Mesendoderm (in vitro differentiated cells): ENCODE data around the gene NTRK3.
A peak's percentile ranks its signal among the peaks of the same experiment; 100 is the strongest.

Experiments used
- DNase-seq: peaks from one replicate; pipeline ENCODE4 v3.0.0; 2013
- H2AK5ac ChIP-seq: 2 replicates; pipeline ENCODE4 v1.6.1; 2013; ENCODE audit warnings: low read length, inconsistent platforms
- H2BK120ac ChIP-seq: 2 replicates; pipeline ENCODE4 v1.6.1; 2013; ENCODE audit warnings: low read depth, mild to moderate bottlenecking, low read length, moderate library complexity, mixed read lengths
- H2BK15ac ChIP-seq: replicated peaks from 2 replicates; pipeline ENCODE4 v1.6.1; 2013; ENCODE audit warnings: low read depth, mild to moderate bottlenecking, moderate library complexity
- H2BK5ac ChIP-seq: 2 replicates; pipeline ENCODE4 v1.6.1; 2013; ENCODE audit warnings: low read length, inconsistent platforms
- H3K18ac ChIP-seq: 2 replicates; pipeline ENCODE4 v1.6.1; 2013; ENCODE audit warnings: mild to moderate bottlenecking, low read length, mixed read lengths
- H3K23ac ChIP-seq: one replicate; pipeline ENCODE4 v1.6.1; 2013; ENCODE audit warnings: low read length
- H3K27ac ChIP-seq: 2 replicates; pipeline ENCODE4 v1.5.1; 2013; ENCODE audit warnings: low read depth, mild to moderate bottlenecking, inconsistent platforms, low read length, moderate library complexity
- H3K27me3 ChIP-seq: 2 replicates; pipeline ENCODE4 v1.6.1; 2013; ENCODE audit warnings: low read length, control low read depth, mild to moderate bottlenecking, inconsistent platforms; ENCODE audit not compliant: insufficient read depth, poor library complexity
- H3K36me3 ChIP-seq: 2 replicates; pipeline ENCODE4 v1.6.1; 2013; ENCODE audit warnings: low read length, inconsistent platforms; ENCODE audit not compliant: control insufficient read depth, insufficient read depth
- H3K4ac ChIP-seq: one replicate; pipeline ENCODE4 v1.6.1; 2013; ENCODE audit warnings: low read depth, mild to moderate bottlenecking, low read length, moderate library complexity
- H3K4me1 ChIP-seq: 2 replicates; pipeline ENCODE4 v1.6.1; 2013; ENCODE audit warnings: low read depth, low read length, inconsistent platforms; ENCODE audit not compliant: control insufficient read depth
- H3K4me2 ChIP-seq: 2 replicates; pipeline ENCODE4 v1.6.1; 2013; ENCODE audit warnings: low read length
- H3K4me3 ChIP-seq: 2 replicates; pipeline ENCODE4 v1.5.1; 2013; ENCODE audit warnings: mild to moderate bottlenecking, low read length
- H3K56ac ChIP-seq: one replicate; pipeline ENCODE4 v1.6.1; 2013; ENCODE audit warnings: low read length
- H3K79me1 ChIP-seq: 2 replicates; pipeline ENCODE4 v1.6.1; 2013; ENCODE audit warnings: low read length, inconsistent platforms
- H3K79me2 ChIP-seq: 2 replicates; pipeline ENCODE4 v1.6.1; 2013; ENCODE audit warnings: mild to moderate bottlenecking, low read length; ENCODE audit not compliant: control insufficient read depth, insufficient read depth
- H3K9ac ChIP-seq: 2 replicates; pipeline ENCODE4 v1.6.1; 2013; ENCODE audit warnings: low read length, inconsistent platforms
- H4K5ac ChIP-seq: one replicate; pipeline ENCODE4 v1.6.1; 2013; ENCODE audit warnings: low read length
- H4K8ac ChIP-seq: one replicate; pipeline ENCODE4 v1.6.1; 2013; ENCODE audit warnings: low read depth, mild to moderate bottlenecking, control low read depth, low read length, moderate library complexity
- WGBS: extraction: QIAGEN DNeasy Blood & Tissue Kit; methylation state at CpG from one replicate; pipeline ENCODE4 v1.1.7; 2013; ENCODE audit warnings: low lambda C conversion rate, missing lambda C conversion rate; ENCODE audit not compliant: insufficient coverage; ENCODE audit errors: extremely low coverage; 5-methylcytosine and 5-hydroxymethylcytosine counted together

The NTRK3 gene

DNA sequence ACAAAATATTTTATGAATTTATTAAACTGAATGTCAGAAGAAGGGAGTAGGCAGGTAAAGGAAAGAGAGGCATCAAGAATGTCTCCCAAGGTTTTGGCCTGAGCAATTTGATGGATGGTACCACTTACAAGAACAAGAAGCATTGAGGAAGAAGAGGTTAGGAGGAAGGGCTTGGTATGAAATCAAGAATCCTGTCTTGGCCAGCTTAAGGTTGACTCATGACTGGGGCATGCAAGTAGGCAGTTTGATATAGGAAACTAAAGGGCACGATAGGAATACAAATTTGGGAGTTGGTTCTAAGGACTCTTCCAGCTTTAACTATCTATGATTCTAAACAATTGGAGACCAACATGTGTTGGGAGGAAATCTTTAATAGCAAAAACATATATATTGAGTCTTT lies 79.1 kb downstream of the NTRK3 start:
- DNase-seq: no peak
- Histone ChIP-seq H3K27ac (no peak overlapping the region), H2BK120ac (no peak overlapping the region), H3K4ac (no peak overlapping the region), H3K4me2 (no peak overlapping the region), H3K79me2 (no peaks in the 10 kb centered on the region), H3K79me1 (no peaks in the 10 kb centered on the region), H3K36me3 (no peaks in the 10 kb centered on the region), H2AK5ac (no peak overlapping the region), H2BK15ac (no peak overlapping the region), H3K18ac (no peak overlapping the region), H3K27me3 (no peaks in the 10 kb centered on the region), H4K5ac (no peak overlapping the region), H3K4me1 (no peaks in the 10 kb centered on the region), H3K56ac (no peak overlapping the region), H4K8ac (no peak overlapping the region), H3K23ac (no peak overlapping the region), H3K9ac (no peak overlapping the region), H3K4me3 (no peak overlapping the region), H2BK5ac (no peak overlapping the region)
- no CpG with 5 or more reads among the region's 1 CpG for WGBS

DNA sequence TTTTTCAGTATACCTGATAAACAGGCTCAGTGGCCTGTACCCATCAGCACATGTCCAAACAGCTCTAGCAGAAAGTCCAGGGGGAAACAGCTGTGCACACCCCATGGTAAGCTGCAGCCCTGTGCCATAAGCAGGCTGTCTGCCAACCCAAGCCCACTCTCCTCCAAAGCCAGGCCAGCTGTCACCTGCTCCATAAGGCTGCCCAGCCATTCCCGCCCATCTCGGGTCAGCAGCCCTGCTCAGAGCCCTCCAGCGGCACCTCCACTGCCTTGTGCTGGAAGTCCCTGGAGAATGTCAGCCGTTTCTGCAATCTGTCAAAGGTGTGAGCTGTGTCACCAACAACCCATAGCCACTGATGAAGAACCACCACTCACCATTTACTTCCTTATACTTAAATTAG lies 82.0 kb downstream of the NTRK3 start:
- Histone ChIP-seq H3K23ac (no peak overlapping the region), H3K56ac (no peak overlapping the region), H3K27me3 (no peaks in the 10 kb centered on the region), H3K9ac (no peak overlapping the region), H2BK120ac (no peak overlapping the region), H3K4ac (no peak overlapping the region), H3K79me1 (no peaks in the 10 kb centered on the region), H2AK5ac (no peak overlapping the region), H2BK15ac (no peak overlapping the region), H3K79me2 (no peaks in the 10 kb centered on the region), H2BK5ac (no peak overlapping the region), H3K36me3 (no peaks in the 10 kb centered on the region), H3K27ac (no peak overlapping the region), H3K4me3 (no peak overlapping the region), H4K8ac (no peak overlapping the region), H3K4me1 (no peaks in the 10 kb centered on the region), H3K18ac (no peak overlapping the region), H4K5ac (no peak overlapping the region), H3K4me2 (no peak overlapping the region)
- no peak for DNase-seq
- WGBS: no CpG with 5 or more reads among the region's 4 CpGs

- Histone ChIP-seq H2AK5ac (no peak overlapping the region), H2BK15ac (no peak overlapping the region), H3K27ac (no peak overlapping the region), H3K4me1 (no peaks in the 10 kb centered on the region), H3K4me3 (no peak overlapping the region), H3K56ac (no peak overlapping the region), H3K27me3 (no peaks in the 10 kb centered on the region), H3K36me3 (no peaks in the 10 kb centered on the region), H4K8ac (no peak overlapping the region), H3K23ac (no peak overlapping the region), H3K79me2 (no peaks in the 10 kb centered on the region), H2BK120ac (no peak overlapping the region), H3K9ac (no peak overlapping the region), H3K79me1 (no peaks in the 10 kb centered on the region), H3K18ac (no peak overlapping the region), H4K5ac (no peak overlapping the region), H2BK5ac (no peak overlapping the region), H3K4ac (no peak overlapping the region), H3K4me2 (no peak overlapping the region)
- WGBS: no CpG with 5 or more reads among the region's 9 CpGs
- DNase-seq: peak; percentile 61
Observed at GRCh38 chr15:88166082-88166993, 90.2 kb downstream of the NTRK3 start.

DNA sequence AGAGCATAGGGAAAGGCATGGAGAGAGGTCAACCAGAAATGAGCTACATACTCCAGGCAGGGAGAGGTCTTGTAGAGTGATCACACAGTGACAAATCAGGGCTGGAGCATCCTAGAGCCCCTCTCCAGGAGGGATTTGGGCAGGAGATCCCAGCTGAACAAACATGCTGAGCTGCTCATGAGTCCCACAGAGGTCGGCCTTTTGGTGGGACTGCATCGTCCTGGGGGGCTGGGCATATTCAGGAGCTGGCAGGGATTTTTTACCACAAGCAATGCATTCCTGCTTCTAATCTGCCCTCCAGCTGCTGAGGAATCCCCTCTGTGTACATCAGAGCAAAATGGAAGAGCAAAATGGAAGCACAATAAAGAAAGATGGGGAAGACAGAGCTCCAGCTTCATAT lies 94.9 kb downstream of the NTRK3 start:
- no peak for DNase-seq
- WGBS: no CpG with 5 or more reads among the region's 2 CpGs

GRCh38 chr15:88155310-88155709 lies 101.2 kb downstream of the NTRK3 start:
- Histone ChIP-seq H3K4me1 (no peaks in the 10 kb centered on the region), H3K4me2 (no peak overlapping the region), H3K36me3 (no peaks in the 10 kb centered on the region), H4K8ac (no peak overlapping the region), H3K4me3 (no peak overlapping the region), H3K79me1 (no peaks in the 10 kb centered on the region), H3K9ac (no peak overlapping the region), H3K18ac (no peak overlapping the region), H3K27ac (no peak overlapping the region), H2BK5ac (no peak overlapping the region), H2BK120ac (no peak overlapping the region), H3K79me2 (no peaks in the 10 kb centered on the region), H2BK15ac (no peak overlapping the region), H3K23ac (no peak overlapping the region), H3K4ac (no peak overlapping the region), H2AK5ac (no peak overlapping the region), H3K56ac (no peak overlapping the region), H3K27me3 (no peaks in the 10 kb centered on the region), H4K5ac (no peak overlapping the region)
- DNase-seq: no peak
- WGBS: no CpG with 5 or more reads among the region's 2 CpGs

More for the DNA sequence above, 94.9 kb downstream of the NTRK3 start:
- Histone ChIP-seq H3K27me3 (no peaks in the 10 kb centered on the region), H3K9ac (no peak overlapping the region), H4K8ac (no peak overlapping the region), H3K36me3 (no peaks in the 10 kb centered on the region), H2BK15ac (no peak overlapping the region), H4K5ac (no peak overlapping the region), H3K4me1 (no peaks in the 10 kb centered on the region), H2AK5ac (no peak overlapping the region), H3K27ac (no peak overlapping the region), H3K79me2 (no peaks in the 10 kb centered on the region), H3K4me2 (no peak overlapping the region), H3K23ac (no peak overlapping the region), H3K4me3 (no peak overlapping the region), H2BK120ac (no peak overlapping the region), H3K56ac (no peak overlapping the region), H3K79me1 (no peaks in the 10 kb centered on the region), H2BK5ac (no peak overlapping the region), H3K4ac (no peak overlapping the region), H3K18ac (no peak overlapping the region)

DNA sequence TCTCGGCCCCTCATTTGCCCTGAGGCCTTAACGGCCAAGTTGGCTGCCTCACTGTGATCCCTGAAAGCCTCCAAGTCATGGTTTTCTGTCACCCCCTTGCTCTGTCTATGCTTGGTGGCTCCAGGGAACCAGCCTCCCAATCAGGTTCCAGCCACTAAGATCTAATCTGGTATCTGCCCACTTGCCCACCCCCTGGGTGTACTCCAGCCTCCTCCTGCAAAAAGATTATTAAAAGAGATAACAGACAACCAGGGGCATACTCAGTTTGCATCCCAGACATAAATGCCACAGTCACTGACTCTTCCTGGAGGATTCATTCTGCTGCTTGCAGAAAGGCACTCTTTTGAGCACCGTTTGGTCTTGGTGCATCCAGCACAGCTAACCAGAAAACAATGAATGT lies 103.9 kb downstream of the NTRK3 start:
- WGBS: no CpG with 5 or more reads among the region's 3 CpGs
- H3K79me1 ChIP-seq: no peaks in the 10 kb centered on the region

More for the DNA sequence above, 103.9 kb downstream of the NTRK3 start:
- Histone ChIP-seq H3K9ac (no peak overlapping the region), H3K23ac (no peak overlapping the region), H2BK5ac (no peak overlapping the region), H3K4me1 (no peaks in the 10 kb centered on the region), H3K4me2 (no peak overlapping the region), H3K36me3 (no peaks in the 10 kb centered on the region), H3K79me2 (no peaks in the 10 kb centered on the region), H2BK120ac (no peak overlapping the region), H3K56ac (no peak overlapping the region), H4K5ac (no peak overlapping the region), H3K27ac (no peak overlapping the region), H2BK15ac (no peak overlapping the region), H3K4ac (no peak overlapping the region), H3K18ac (no peak overlapping the region), H2AK5ac (no peak overlapping the region), H3K4me3 (no peak overlapping the region), H3K27me3 (no peaks in the 10 kb centered on the region), H4K8ac (no peak overlapping the region)
- no peak for DNase-seq
